Stomach (tissue), 4 donors: ENCODE measurements around the gene COL10A1.

Experiments
- EP300 ChIP-seq: sonication (generic); formaldehyde crosslinking; IDR thresholded peaks from one replicate; pipeline ENCODE4 v1.6.1; 2017; ENCODE audit warnings: antibody characterized with exemption
- POLR2A ChIP-seq, 4 donors: fragments of 450-650 bp; IDR thresholded peaks; one replicate each; pipeline ENCODE4 v1.6.1; 2016; ENCODE audit warnings: antibody characterized with exemption in 4 of 4, control low read depth in 2 of 4, mild to moderate bottlenecking in 1 of 4, moderate library complexity in 1 of 4
- POLR2AphosphoS5 ChIP-seq, 3 donors: sonication (generic); formaldehyde crosslinking; IDR thresholded peaks; one replicate each; pipeline ENCODE4 v1.6.1; 2016; ENCODE audit warnings: antibody characterized with exemption in 3 of 3
- TF ChIP-seq, protein P1 (sequence below), 7 experiments: fragments of 450-650 bp in 4 of 7; fragments of 200-600 bp in 3 of 7; sonication (generic) in 3 of 7; IDR thresholded peaks; one replicate each; pipeline ENCODE4 v1.5.1; 2016 to 2019; ENCODE audit warnings: antibody characterized with exemption in 7 of 7, control low read depth in 2 of 7, mild to moderate bottlenecking in 1 of 7

DNA sequence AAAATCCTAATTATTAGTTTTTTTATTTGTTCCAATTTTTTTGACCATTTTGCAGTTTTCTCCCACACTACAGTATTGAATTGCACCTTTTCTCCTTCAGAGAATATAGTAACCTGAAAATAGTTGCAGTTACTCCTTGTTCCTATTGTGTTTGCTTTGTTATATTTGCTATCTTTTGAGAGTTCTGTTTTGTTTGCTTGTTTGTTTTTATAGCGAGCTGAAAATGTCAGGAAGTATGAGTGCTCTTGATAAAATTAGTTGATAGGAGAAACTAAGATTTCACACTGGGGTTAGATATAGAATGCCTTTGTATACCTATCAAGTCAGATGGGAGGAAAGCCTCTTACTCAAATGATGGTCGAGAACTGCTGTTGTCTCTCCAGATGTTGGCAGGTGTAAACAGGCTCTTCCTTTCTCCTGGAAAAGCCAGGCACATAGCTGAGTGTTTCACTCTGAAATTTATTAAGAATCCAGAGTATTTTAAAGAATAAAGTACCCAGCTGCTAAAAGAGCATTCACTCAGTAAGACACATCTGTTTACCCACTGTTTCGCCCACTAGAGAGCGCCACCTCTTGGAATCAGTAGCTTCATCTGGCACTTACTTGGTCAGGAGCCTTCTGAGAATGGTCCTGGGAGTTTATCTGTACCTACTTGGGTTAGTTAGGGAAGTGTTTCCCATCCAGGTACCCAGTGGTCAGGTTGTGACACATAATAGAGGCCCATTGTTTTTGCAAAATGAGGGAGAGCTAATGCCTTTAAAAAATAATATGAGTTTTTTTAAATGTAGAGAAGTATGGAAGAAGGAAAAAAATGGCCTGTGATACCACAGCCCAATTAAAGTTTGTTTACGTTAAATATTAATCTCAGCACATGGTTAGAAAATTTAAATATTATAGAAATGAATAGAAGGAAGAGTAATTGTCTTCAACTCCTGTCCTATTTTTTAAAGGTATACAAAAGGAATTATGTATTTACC lies 14.1 kb downstream of the COL10A1 start:
- TF ChIP-seq, protein P1, sequence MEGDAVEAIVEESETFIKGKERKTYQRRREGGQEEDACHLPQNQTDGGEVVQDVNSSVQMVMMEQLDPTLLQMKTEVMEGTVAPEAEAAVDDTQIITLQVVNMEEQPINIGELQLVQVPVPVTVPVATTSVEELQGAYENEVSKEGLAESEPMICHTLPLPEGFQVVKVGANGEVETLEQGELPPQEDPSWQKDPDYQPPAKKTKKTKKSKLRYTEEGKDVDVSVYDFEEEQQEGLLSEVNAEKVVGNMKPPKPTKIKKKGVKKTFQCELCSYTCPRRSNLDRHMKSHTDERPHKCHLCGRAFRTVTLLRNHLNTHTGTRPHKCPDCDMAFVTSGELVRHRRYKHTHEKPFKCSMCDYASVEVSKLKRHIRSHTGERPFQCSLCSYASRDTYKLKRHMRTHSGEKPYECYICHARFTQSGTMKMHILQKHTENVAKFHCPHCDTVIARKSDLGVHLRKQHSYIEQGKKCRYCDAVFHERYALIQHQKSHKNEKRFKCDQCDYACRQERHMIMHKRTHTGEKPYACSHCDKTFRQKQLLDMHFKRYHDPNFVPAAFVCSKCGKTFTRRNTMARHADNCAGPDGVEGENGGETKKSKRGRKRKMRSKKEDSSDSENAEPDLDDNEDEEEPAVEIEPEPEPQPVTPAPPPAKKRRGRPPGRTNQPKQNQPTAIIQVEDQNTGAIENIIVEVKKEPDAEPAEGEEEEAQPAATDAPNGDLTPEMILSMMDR (IDR thresholded peaks at IDR 0.05), result no peak
- TF ChIP-seq POLR2A (IDR thresholded peaks at IDR 0.05), result no peak
- TF ChIP-seq EP300, result no peak
- no peak for TF ChIP-seq POLR2AphosphoS5 (IDR thresholded peaks at IDR 0.05)
